Breast epithelium (tissue), 4 donors: ENCODE results near the gene PUM2. TPM values are rescaled to one million over a fixed set of nuclear protein-coding genes. Genes with fewer than 3 reads are reported as not detected.

Source experiments
- DNase-seq, 2 donors: peaks; one replicate each; pipeline ENCODE4 v3.0.0-alpha.2; 2019; ENCODE audit warnings: low spot score in 2 of 2
- H3K27ac ChIP-seq, 2 donors: fragments of 200-600 bp; sonication (generic) in 1 of 2; one replicate each; pipeline ENCODE4 v1.5.1; 2016 to 2019; ENCODE audit warnings: mild to moderate bottlenecking in 1 of 2
- H3K27me3 ChIP-seq, 2 donors: fragments of 200-600 bp; sonication (generic) in 1 of 2; one replicate each; pipeline versions ENCODE4 v1.5.1 to v1.6.0; 2017 to 2019; ENCODE audit warnings: control low read depth in 1 of 2, mild to moderate bottlenecking in 1 of 2
- H3K36me3 ChIP-seq: fragments of 200-600 bp; one replicate; pipeline ENCODE4 v1.5.1; 2019
- H3K4me1 ChIP-seq, 2 donors: fragments of 200-600 bp; sonication (generic); one replicate each; pipeline ENCODE4 v1.5.1; 2016 to 2019; ENCODE audit warnings: control low read depth in 1 of 2
- H3K4me3 ChIP-seq, 3 donors: fragments of 200-600 bp; sonication (generic); 1 replicate in 2 of 3; 2 replicates in 1 of 3; pipeline ENCODE4 v1.5.1; 2016 to 2019; ENCODE audit warnings: mild to moderate bottlenecking in 3 of 3, moderate library complexity in 2 of 3
- H3K9me3 ChIP-seq, 2 donors: fragments of 200-600 bp; sonication (generic) in 1 of 2; one replicate each; pipeline ENCODE4 v1.5.1; 2016 to 2019; ENCODE audit warnings: control low read depth in 1 of 2
- CTCF ChIP-seq, 3 donors: fragments of 450-650 bp; IDR thresholded peaks; one replicate each; pipeline ENCODE4 v1.5.1; 2016 to 2017; ENCODE audit warnings: antibody characterized with exemption in 3 of 3, mild to moderate bottlenecking in 3 of 3, moderate library complexity in 3 of 3
- POLR2A ChIP-seq: fragments of 450-650 bp; IDR thresholded peaks from one replicate; pipeline ENCODE4 v1.6.1; 2016; ENCODE audit warnings: antibody characterized with exemption, mild to moderate bottlenecking, moderate library complexity
- POLR2AphosphoS5 ChIP-seq, 3 donors: sonication (generic); formaldehyde crosslinking; IDR thresholded peaks; one replicate each; pipeline ENCODE4 v1.6.1; 2017; ENCODE audit warnings: antibody characterized with exemption in 3 of 3
- intact Hi-C: fragments of 100-400 bp; cut with DNase I; formaldehyde crosslinking; loops from one replicate; pipeline ENCODE4 v1.15.1; 2023; ENCODE audit warnings: low total_unique reads
- total RNA-seq, 3 donors: library from RNA; depleted of rRNA; stranded (reverse); fragments of >200 nt; gene quantifications; one replicate each; pipeline ENCODE4 v1.1.0, GENCODE V29; 2016

PUM2 gene
- total RNA-seq, 3 donors from 2014 or later: 69.3 to 94.0 (median 92.8) TPM

- H3K36me3 ChIP-seq: peaks cover 7% of the 10 kb centered on the region
- H3K27me3 ChIP-seq: no peaks in the 10 kb centered on the region
- TF ChIP-seq POLR2AphosphoS5 (IDR thresholded peaks at IDR 0.05): no peak
- no peak for TF ChIP-seq POLR2A
- no peak for TF ChIP-seq CTCF (IDR thresholded peaks at IDR 0.05)
- no peak for DNase-seq
- no peaks in the 10 kb centered on the region for H3K9me3 ChIP-seq
- intact Hi-C loops: no loop called here
- no peak overlapping the region for H3K27ac ChIP-seq
- no peaks in the 10 kb centered on the region for H3K4me1 ChIP-seq
- no peak overlapping the region for H3K4me3 ChIP-seq
These were observed 33.0 kb downstream of the PUM2 start for GRCh38 chr2:20317690-20318089.

GRCh38 chr2:20317197-20317596 lies 33.4 kb downstream of the PUM2 start:
- H3K4me3 ChIP-seq: no peak overlapping the region
- no peaks in the 10 kb centered on the region for H3K9me3 ChIP-seq
- H3K4me1 ChIP-seq: no peaks in the 10 kb centered on the region
- intact Hi-C loops: no loop called here
- no peaks in the 10 kb centered on the region for H3K27me3 ChIP-seq
- DNase-seq: no peak
- H3K27ac ChIP-seq: no peak overlapping the region
- H3K36me3 ChIP-seq: peaks cover 7% of the 10 kb centered on the region
- TF ChIP-seq POLR2AphosphoS5 (IDR thresholded peaks at IDR 0.05) (no peak), CTCF (IDR thresholded peaks at IDR 0.05) (no peak)

- peaks cover 4% of the 10 kb centered on the region for H3K36me3 ChIP-seq
- intact Hi-C loops: no loop called here
- no peak for TF ChIP-seq CTCF (IDR thresholded peaks at IDR 0.05)
- no peak for TF ChIP-seq POLR2A
- no peak for TF ChIP-seq POLR2AphosphoS5 (IDR thresholded peaks at IDR 0.05)
These were observed 35.8 kb downstream of the PUM2 start for GRCh38 chr2:20314562-20315501.

GRCh38 chr2:20313659-20314058 lies 37.0 kb downstream of the PUM2 start:
- DNase-seq: no peak
- Histone ChIP-seq H3K4me3 (no peak overlapping the region), H3K4me1 (no peaks in the 10 kb centered on the region), H3K27me3 (no peaks in the 10 kb centered on the region), H3K36me3 (peaks cover 4% of the 10 kb centered on the region), H3K27ac (no peak overlapping the region), H3K9me3 (no peaks in the 10 kb centered on the region)
- intact Hi-C loops: no loop called here
- TF ChIP-seq POLR2A: no peak
- TF ChIP-seq POLR2AphosphoS5 (IDR thresholded peaks at IDR 0.05): no peak
- no peak for TF ChIP-seq CTCF (IDR thresholded peaks at IDR 0.05)

More at GRCh38 chr2:20314562-20315501, 35.8 kb downstream of the PUM2 start:
- Histone ChIP-seq H3K9me3 (no peaks in the 10 kb centered on the region), H3K27ac (no peak overlapping the region), H3K4me3 (no peak overlapping the region), H3K27me3 (no peaks in the 10 kb centered on the region), H3K4me1 (no peaks in the 10 kb centered on the region)
- no peak for DNase-seq

GRCh38 chr2:20309001-20309400 lies 41.6 kb downstream of the PUM2 start:
- H3K9me3 ChIP-seq: no peaks in the 10 kb centered on the region
- H3K27me3 ChIP-seq: no peaks in the 10 kb centered on the region
- TF ChIP-seq POLR2AphosphoS5 (IDR thresholded peaks at IDR 0.05) (no peak), CTCF (IDR thresholded peaks at IDR 0.05) (no peak), POLR2A (no peak)
- no peaks in the 10 kb centered on the region for H3K36me3 ChIP-seq
- no peak overlapping the region for H3K27ac ChIP-seq
- H3K4me1 ChIP-seq: no peaks in the 10 kb centered on the region
- DNase-seq: no peak
- no peak overlapping the region for H3K4me3 ChIP-seq
- intact Hi-C loops: loop anchor here (5.0 kb wide), 1 partner anchor 453 kb away; no protein-coding TSS in a partner anchor
